ENCODE data around the gene CDH11.
A peak's percentile ranks its signal among the peaks of the same experiment; 100 is the strongest.

CDH11 gene

GRCh38 chr16:64993464-64993863 lies 128.4 kb downstream of the CDH11 start:
- in situ Hi-C loops (cut with MboI; ENCODE audit: low pct_unique_long_range_greater_than_20kb, low sequenced_read_pairs, unreplicated experiment): no loop called here
- no peak for DNase-seq (ENCODE audit: low spot score)
- TF ChIP-seq, protein P1, sequence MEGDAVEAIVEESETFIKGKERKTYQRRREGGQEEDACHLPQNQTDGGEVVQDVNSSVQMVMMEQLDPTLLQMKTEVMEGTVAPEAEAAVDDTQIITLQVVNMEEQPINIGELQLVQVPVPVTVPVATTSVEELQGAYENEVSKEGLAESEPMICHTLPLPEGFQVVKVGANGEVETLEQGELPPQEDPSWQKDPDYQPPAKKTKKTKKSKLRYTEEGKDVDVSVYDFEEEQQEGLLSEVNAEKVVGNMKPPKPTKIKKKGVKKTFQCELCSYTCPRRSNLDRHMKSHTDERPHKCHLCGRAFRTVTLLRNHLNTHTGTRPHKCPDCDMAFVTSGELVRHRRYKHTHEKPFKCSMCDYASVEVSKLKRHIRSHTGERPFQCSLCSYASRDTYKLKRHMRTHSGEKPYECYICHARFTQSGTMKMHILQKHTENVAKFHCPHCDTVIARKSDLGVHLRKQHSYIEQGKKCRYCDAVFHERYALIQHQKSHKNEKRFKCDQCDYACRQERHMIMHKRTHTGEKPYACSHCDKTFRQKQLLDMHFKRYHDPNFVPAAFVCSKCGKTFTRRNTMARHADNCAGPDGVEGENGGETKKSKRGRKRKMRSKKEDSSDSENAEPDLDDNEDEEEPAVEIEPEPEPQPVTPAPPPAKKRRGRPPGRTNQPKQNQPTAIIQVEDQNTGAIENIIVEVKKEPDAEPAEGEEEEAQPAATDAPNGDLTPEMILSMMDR (IDR thresholded peaks at IDR 0.05; ENCODE audit: extremely low read depth, insufficient read depth, missing control alignments): no peak

GRCh38 chr16:64991001-64991400 lies 130.9 kb downstream of the CDH11 start:
- DNase-seq (ENCODE audit: low spot score): no peak
- in situ Hi-C loops (cut with MboI; ENCODE audit: low pct_unique_long_range_greater_than_20kb, low sequenced_read_pairs, unreplicated experiment): no loop called here
- TF ChIP-seq, protein P1 (IDR thresholded peaks at IDR 0.05; ENCODE audit: extremely low read depth, insufficient read depth, missing control alignments): no peak

- no peak for DNase-seq (ENCODE audit: low spot score)
- TF ChIP-seq, protein P1 (IDR thresholded peaks at IDR 0.05; ENCODE audit: extremely low read depth, insufficient read depth, missing control alignments): no peak
- in situ Hi-C loops (cut with MboI; ENCODE audit: low pct_unique_long_range_greater_than_20kb, low sequenced_read_pairs, unreplicated experiment): no loop called here
These were observed 131.8 kb downstream of the CDH11 start for GRCh38 chr16:64990101-64990500.

- in situ Hi-C loops (cut with MboI; ENCODE audit: low pct_unique_long_range_greater_than_20kb, low sequenced_read_pairs, unreplicated experiment): no loop called here
- TF ChIP-seq, protein P1 (IDR thresholded peaks at IDR 0.05; ENCODE audit: extremely low read depth, insufficient read depth, missing control alignments): no peak
- no peak for DNase-seq (ENCODE audit: low spot score)
These were observed 132.8 kb downstream of the CDH11 start for GRCh38 chr16:64989050-64989449.

DNA sequence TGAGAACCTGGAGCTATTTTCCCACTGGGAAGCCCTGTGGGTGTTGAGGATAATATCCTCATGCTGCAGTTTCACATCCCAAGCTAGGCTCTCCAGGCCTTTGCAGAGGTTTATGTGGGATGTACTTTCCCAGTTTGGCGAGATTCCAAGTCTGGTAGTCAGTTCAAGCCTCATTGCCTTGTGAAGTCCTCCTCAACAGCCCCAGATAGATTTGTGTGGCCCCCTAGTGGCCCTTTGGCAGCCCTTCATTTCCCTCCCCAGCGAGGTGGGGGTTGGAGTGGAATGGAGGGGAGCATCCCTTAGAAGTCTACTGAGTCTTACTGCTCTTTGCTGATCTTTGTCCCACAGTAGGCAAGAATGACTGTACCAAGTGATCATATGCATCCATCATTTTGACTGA lies 137.9 kb downstream of the CDH11 start:
- TF ChIP-seq, protein P1 (IDR thresholded peaks at IDR 0.05; ENCODE audit: extremely low read depth, insufficient read depth, missing control alignments): peak; percentile 45
- DNase-seq (ENCODE audit: low spot score): no peak
- in situ Hi-C loops (cut with MboI; ENCODE audit: low pct_unique_long_range_greater_than_20kb, low sequenced_read_pairs, unreplicated experiment): no loop called here

DNA sequence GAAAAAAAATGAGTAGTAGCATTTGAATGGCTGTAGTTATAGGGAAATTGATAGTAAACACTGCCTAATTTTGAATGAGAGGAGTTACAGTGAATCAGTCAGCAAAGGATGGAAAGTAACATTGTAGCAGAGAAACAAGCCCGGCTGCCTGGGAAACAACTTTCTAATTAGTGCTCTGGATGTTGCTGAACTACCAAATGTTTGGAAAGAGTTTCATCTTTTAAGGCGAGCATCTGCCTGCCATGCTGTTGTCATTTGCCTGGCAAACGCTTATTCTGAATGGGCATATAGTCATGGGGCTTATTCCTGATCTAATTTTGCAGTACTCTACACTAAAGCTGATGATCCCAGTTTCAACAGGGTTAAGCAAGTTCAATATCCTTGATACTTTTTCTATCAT lies 138.6 kb downstream of the CDH11 start:
- in situ Hi-C loops (cut with MboI; ENCODE audit: low pct_unique_long_range_greater_than_20kb, low sequenced_read_pairs, unreplicated experiment): no loop called here
- no peak for DNase-seq (ENCODE audit: low spot score)
- TF ChIP-seq, protein P1 (IDR thresholded peaks at IDR 0.05; ENCODE audit: extremely low read depth, insufficient read depth, missing control alignments): no peak

DNA sequence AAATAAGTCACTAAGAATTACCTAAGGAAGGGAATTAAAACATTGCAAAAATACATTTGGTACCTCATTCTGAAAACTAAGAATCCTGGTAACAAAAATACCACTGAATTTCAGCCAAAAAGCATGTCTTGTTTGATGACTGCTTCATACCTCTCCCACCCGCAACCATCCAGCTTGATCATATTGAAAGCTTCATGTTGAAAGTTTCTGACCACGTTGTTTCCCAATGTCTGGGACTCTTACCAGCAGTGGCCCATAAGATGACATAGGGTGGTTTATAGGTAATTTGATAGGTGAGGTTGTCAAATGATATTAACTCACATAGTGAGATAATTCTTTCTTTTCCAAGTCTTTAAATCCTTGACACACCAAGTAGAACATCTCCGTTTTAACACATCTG lies 139.3 kb downstream of the CDH11 start:
- TF ChIP-seq, protein P1 (IDR thresholded peaks at IDR 0.05; ENCODE audit: extremely low read depth, insufficient read depth, missing control alignments): no peak
- DNase-seq (ENCODE audit: low spot score): no peak
- in situ Hi-C loops (cut with MboI; ENCODE audit: low pct_unique_long_range_greater_than_20kb, low sequenced_read_pairs, unreplicated experiment): no loop called here

Data from GM13977 (cell line).